ENCODE measurements around the gene IL1A. TPM values are rescaled to one million over a fixed set of nuclear protein-coding genes. Genes with fewer than 3 reads are reported as not detected.

Gene IL1A
- total RNA-seq, 1 experiment from 2014 or later, result 0.42 TPM

- Mint-ChIP-seq H3K9me3 (no peaks in the 10 kb centered on the region), H3K27me3 (ENCODE audit: low read depth) (no peaks in the 10 kb centered on the region), H3K36me3 (peaks cover 54% of the 10 kb centered on the region), H3K4me3 (no peak overlapping the region), H3K4me1 (no peaks in the 10 kb centered on the region), H3K27ac (no peak overlapping the region)
- DNase-seq (ENCODE audit: low spot score) (no peak), ATAC-seq (no peak)
- ChIA-PET POLR2A (no interaction called here), CTCF (interaction anchor here (0.6 to 5.7 kb wide), 4 partner anchors 132 to 207 kb away, joined by 3 to 82 read pairs (median 4); no protein-coding TSS in a partner anchor)
- TF ChIP-seq CREB1 (CRISPR knock-in tag; IDR thresholded peaks at IDR 0.05) (no peak), ELF4 (CRISPR knock-in tag; IDR thresholded peaks at IDR 0.05; ENCODE audit: low read depth) (no peak), ZBTB21 (CRISPR knock-in tag; IDR thresholded peaks at IDR 0.05; ENCODE audit: borderline replicate concordance) (no peak), ATF1 (CRISPR knock-in tag; IDR thresholded peaks at IDR 0.05) (no peak), KAT7 (CRISPR knock-in tag; IDR thresholded peaks at IDR 0.05; ENCODE audit: borderline replicate concordance) (no peak), FOXP1 (CRISPR knock-in tag; IDR thresholded peaks at IDR 0.05; ENCODE audit: borderline replicate concordance) (no peak), PRDM15 (CRISPR knock-in tag; IDR thresholded peaks at IDR 0.05) (no peak), NR3C1 (CRISPR knock-in tag; conservative IDR thresholded peaks at IDR 0.05; ENCODE audit: low read depth) (no peak), ETV6 (CRISPR knock-in tag; IDR thresholded peaks at IDR 0.05) (no peak), CREM (CRISPR knock-in tag; IDR thresholded peaks at IDR 0.05) (no peak), SP1 (CRISPR knock-in tag; conservative IDR thresholded peaks at IDR 0.05) (no peak), FOXK1 (CRISPR knock-in tag; IDR thresholded peaks at IDR 0.05) (no peak), ATF6 (CRISPR knock-in tag; IDR thresholded peaks at IDR 0.05) (no peak), ZNF317 (CRISPR knock-in tag; IDR thresholded peaks at IDR 0.05; ENCODE audit: borderline replicate concordance, low read depth) (no peak), USF2 (CRISPR knock-in tag; IDR thresholded peaks at IDR 0.05) (no peak), NFATC4 (CRISPR knock-in tag; IDR thresholded peaks at IDR 0.05) (no peak)
- TF ChIP-seq, protein P1, sequence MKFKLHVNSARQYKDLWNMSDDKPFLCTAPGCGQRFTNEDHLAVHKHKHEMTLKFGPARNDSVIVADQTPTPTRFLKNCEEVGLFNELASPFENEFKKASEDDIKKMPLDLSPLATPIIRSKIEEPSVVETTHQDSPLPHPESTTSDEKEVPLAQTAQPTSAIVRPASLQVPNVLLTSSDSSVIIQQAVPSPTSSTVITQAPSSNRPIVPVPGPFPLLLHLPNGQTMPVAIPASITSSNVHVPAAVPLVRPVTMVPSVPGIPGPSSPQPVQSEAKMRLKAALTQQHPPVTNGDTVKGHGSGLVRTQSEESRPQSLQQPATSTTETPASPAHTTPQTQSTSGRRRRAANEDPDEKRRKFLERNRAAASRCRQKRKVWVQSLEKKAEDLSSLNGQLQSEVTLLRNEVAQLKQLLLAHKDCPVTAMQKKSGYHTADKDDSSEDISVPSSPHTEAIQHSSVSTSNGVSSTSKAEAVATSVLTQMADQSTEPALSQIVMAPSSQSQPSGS (CRISPR knock-in tag; IDR thresholded peaks at IDR 0.05; ENCODE audit: borderline replicate concordance, low read depth), result no peak
- TF ChIP-seq, protein P2, sequence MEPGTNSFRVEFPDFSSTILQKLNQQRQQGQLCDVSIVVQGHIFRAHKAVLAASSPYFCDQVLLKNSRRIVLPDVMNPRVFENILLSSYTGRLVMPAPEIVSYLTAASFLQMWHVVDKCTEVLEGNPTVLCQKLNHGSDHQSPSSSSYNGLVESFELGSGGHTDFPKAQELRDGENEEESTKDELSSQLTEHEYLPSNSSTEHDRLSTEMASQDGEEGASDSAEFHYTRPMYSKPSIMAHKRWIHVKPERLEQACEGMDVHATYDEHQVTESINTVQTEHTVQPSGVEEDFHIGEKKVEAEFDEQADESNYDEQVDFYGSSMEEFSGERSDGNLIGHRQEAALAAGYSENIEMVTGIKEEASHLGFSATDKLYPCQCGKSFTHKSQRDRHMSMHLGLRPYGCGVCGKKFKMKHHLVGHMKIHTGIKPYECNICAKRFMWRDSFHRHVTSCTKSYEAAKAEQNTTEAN (CRISPR knock-in tag; IDR thresholded peaks at IDR 0.05), result no peak
- TF ChIP-seq, protein P3, sequence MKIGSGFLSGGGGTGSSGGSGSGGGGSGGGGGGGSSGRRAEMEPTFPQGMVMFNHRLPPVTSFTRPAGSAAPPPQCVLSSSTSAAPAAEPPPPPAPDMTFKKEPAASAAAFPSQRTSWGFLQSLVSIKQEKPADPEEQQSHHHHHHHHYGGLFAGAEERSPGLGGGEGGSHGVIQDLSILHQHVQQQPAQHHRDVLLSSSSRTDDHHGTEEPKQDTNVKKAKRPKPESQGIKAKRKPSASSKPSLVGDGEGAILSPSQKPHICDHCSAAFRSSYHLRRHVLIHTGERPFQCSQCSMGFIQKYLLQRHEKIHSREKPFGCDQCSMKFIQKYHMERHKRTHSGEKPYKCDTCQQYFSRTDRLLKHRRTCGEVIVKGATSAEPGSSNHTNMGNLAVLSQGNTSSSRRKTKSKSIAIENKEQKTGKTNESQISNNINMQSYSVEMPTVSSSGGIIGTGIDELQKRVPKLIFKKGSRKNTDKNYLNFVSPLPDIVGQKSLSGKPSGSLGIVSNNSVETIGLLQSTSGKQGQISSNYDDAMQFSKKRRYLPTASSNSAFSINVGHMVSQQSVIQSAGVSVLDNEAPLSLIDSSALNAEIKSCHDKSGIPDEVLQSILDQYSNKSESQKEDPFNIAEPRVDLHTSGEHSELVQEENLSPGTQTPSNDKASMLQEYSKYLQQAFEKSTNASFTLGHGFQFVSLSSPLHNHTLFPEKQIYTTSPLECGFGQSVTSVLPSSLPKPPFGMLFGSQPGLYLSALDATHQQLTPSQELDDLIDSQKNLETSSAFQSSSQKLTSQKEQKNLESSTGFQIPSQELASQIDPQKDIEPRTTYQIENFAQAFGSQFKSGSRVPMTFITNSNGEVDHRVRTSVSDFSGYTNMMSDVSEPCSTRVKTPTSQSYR (CRISPR knock-in tag; IDR thresholded peaks at IDR 0.05), result no peak
- TF ChIP-seq, protein P4, sequence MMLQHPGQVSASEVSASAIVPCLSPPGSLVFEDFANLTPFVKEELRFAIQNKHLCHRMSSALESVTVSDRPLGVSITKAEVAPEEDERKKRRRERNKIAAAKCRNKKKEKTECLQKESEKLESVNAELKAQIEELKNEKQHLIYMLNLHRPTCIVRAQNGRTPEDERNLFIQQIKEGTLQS (CRISPR knock-in tag; conservative IDR thresholded peaks at IDR 0.05), result no peak
Measured at GRCh38 chr2:112752667-112753066, 31.6 kb downstream of the IL1A start.

All from WTC11 (cell line).